GM13976 (cell line): ENCODE results near the gene SCN4A.

Experiments used
- DNase-seq: peaks from one replicate; pipeline ENCODE4 v3.0.0; 2012; ENCODE audit warnings: low spot score
- in situ Hi-C: fragments of 300-500 bp; cut with MboI; formaldehyde crosslinking; loops from one replicate; pipeline ENCODE4 v1.12.0; 2022; ENCODE audit warnings: low sequenced_read_pairs, mixed read lengths, inconsistent platforms; ENCODE audit not compliant: unreplicated experiment
- TF ChIP-seq, protein P1 (sequence below): IDR thresholded peaks from 2 replicates; pipeline ENCODE4 v1.5.1; 2012; ENCODE audit warnings: borderline replicate concordance, mild to moderate bottlenecking; ENCODE audit not compliant: insufficient read depth; ENCODE audit errors: extremely low read depth, missing control alignments, control extremely low read depth

Gene SCN4A

DNA sequence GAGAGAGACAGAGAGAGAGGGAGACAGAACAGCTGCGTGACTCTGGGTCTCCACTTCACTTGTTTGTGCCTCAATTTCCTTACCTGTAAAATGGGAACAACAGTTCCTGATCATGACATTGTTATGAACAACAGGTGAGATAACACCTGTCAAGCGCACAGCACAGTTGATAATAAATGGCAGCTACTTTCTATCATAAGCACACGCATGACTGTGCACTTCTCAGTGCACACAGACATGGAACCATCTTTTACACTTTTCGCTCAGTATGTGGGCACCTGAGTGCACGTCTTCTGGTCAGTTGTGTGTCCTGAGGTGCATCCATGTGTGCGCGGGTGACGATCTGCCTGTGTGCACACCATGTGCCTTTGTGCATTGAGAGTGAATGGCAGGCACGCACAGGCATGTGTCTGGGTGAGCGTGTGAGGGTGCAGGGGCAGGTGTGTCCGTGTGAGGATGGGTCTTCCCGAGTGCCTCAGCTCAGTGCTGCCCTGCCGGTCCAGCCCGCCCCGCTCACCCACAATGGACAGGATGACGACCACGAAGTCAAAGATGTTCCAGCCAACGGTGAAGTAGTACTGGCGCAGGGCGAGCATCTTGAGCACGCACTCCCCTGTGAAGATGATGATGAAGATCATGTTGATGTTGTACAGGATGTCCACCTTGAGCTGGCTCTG is 30.3 kb downstream of the SCN4A start:
- no peak for DNase-seq
- TF ChIP-seq, protein P1, sequence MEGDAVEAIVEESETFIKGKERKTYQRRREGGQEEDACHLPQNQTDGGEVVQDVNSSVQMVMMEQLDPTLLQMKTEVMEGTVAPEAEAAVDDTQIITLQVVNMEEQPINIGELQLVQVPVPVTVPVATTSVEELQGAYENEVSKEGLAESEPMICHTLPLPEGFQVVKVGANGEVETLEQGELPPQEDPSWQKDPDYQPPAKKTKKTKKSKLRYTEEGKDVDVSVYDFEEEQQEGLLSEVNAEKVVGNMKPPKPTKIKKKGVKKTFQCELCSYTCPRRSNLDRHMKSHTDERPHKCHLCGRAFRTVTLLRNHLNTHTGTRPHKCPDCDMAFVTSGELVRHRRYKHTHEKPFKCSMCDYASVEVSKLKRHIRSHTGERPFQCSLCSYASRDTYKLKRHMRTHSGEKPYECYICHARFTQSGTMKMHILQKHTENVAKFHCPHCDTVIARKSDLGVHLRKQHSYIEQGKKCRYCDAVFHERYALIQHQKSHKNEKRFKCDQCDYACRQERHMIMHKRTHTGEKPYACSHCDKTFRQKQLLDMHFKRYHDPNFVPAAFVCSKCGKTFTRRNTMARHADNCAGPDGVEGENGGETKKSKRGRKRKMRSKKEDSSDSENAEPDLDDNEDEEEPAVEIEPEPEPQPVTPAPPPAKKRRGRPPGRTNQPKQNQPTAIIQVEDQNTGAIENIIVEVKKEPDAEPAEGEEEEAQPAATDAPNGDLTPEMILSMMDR = no peak
- in situ Hi-C loops = no loop called here

DNA sequence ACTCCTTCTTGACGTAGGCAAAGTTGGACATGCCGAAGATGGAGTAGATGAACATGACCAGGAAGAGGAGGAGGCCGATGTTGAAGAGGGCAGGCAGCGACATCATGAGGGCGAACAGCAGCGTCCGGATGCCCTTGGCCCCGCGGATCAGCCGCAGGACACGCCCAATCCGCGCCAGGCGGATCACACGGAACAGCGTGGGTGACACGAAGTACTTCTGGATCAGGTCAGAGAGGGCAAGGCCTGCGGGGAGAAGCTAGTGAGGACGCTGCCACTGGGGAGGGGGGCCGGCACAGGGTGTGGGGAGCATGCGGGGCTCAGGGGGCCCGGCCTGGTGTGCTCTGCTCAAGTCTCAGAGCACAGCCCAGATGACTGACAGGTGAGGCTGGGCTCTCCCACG is 31.0 kb downstream of the SCN4A start:
- no peak for DNase-seq
- TF ChIP-seq, protein P1 = no peak
- in situ Hi-C loops = no loop called here

DNA sequence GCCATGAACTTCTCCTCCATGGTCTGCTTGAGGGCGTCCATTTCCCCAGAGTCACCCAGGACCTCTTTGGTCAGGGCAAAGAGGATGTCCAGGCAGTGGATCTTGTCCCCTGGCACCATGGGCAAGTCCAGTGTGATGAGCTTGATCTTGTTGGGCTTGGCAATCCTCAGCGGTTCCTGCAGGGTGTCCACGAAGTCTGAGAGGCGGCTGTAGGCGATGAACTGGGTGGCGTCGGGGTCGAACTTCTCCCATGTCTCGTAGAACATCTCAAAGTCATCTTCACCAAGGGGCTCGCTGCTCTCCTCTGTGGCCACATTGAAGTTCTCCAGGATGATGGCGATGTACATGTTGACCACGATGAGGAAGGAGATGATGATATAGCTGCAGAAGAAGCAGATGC is 31.6 kb downstream of the SCN4A start:
- in situ Hi-C loops = no loop called here
- TF ChIP-seq, protein P1 = no peak
- DNase-seq = no peak

DNA sequence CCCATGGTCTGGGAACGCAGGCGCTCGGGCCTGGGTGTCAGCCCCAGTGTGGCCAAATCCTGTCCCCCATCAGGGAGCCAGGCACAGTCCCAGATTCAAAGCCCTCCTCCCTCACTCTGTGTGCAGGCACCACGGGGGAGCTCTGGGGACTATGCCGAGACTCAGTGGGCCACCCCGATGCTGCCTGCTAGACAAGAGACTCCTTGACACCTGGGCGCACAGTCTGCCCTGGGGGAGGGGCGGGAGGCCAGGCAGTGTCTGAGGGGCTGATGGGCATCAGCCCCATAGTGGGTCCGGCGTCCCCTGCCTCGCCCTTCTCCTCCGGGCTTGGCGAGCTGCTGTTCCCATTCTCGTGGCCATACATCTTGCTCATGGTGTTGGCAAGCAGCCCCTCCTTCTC is 32.1 kb downstream of the SCN4A start:
- no peak for DNase-seq
- TF ChIP-seq, protein P1 = no peak
- in situ Hi-C loops = no loop called here

DNA sequence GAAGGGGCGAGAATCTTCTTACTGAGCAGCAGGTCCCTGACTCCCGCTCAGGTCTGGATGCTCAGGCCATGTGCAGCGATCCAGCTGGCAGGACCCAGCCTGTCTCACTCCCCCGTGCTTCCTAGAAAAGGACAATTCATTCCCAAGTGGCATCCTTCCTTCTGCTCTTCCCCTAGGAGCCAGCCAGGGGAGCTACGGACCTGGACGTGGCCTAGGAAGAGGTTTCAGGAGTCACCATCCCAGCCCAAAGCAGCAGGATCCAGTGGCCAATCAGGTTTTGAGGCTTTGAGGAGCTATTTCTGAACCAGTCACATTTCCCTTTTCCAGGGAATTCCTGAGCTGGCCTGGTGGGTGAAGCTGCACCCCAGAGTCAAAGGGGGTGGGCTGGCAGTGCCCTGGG is 32.8 kb downstream of the SCN4A start:
- no peak for DNase-seq
- in situ Hi-C loops = no loop called here
- TF ChIP-seq, protein P1 = no peak

DNA sequence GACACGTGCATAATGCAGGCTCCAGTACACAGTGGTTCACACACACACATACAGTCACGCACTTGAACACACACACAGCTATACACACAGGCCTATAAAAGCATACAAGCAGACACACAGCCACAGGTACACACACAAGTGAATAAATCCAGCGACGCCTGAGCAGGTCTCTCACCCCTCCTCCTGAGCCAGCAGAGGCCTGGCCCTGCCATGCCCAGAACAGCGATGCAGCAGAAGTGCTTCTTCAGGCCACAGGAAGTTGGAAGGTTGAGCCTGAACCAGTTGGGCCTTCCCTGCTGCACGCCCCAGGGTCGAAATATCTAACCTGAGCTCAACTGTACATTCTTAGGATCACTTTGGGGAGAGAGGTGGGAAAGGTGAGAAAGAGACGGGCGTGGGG is 33.3 kb downstream of the SCN4A start:
- in situ Hi-C loops = no loop called here
- TF ChIP-seq, protein P1 = no peak
- DNase-seq = no peak
